Lung microvascular endothelial cell (primary cell): Measurements from ENCODE around the gene RTF2. TPM values are rescaled to one million over a fixed set of nuclear protein-coding genes. Genes with fewer than 3 reads are reported as not detected.
"Not testable (repeated sequence)": the region's sequence is repeated elsewhere in the genome, so short reads cannot be mapped to it uniquely, and the experiment has no call there.

Experiments used
- DNase-seq, 2 donors: peaks; one replicate each; pipeline versions ENCODE4 v3.0.0 to v3.0.0-alpha.2; 2010; ENCODE audit warnings: low read depth in 2 of 2
- total RNA-seq: library from RNA; depleted of rRNA; stranded (reverse); fragments of >200 nt; gene quantifications from 2 replicates; pipeline ENCODE4 v1.2.1, GENCODE V29; 2014

The RTF2 gene
- total RNA-seq, 1 donor from 2014 or later = 96.2 TPM

DNA sequence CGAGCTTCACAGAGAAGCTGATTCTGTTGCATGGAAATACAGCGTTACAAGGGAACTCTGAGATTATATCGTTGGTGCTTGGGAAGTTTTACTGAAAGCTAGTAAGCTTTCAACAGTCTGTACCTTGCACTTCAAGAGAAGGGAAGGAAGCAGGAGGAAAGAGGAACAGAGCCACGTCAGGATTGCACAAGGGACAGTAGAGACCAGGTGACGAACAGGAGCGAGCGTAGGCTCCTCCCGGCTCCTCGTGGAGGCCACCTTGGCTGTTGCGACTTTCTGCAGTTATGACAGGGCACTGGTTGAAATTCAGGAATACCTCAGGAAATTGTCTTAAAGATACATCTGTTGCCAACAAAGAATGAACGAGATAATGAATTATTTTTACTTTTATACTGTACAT lies 18.8 kb downstream of the RTF2 start:
- no peak for DNase-seq

DNA sequence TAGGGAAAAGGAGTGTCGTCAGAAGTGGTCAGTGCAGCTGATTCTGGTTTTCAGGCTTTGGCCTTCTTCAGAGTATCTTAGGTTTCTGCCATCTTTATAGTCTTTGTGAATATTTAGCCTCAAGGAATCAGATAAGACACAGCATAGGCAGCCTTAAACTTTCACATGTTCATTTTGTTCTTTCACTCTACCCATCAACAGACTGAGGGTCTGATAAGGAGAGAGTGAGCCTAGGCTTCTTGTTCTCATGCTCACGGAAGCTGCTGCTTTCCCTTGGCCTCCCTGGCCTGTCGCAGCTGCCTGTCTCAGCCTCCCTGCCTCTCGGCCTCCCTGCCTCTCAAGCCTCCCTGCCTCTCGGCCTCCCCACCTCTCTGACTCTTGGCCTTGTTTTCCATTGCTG lies 20.1 kb downstream of the RTF2 start:
- DNase-seq = no peak

DNA sequence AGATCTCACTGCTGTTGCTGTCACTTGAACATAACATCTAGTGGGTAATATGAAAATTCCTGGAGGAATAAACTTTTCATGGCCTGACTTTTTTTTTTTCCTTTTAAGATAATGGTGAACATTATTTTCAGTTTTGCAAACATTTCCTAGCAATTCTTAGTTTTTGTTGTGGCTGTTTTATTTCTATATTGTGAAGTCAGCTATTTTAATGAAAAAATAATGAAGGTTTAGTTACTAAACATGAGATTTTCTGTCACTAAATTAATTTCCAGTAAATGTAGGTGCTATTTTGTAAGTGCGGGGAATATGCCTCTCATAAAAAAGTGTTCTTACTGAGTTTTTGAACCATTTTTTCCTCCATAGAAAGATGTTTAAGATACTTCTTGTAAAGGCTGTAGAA lies 32.7 kb downstream of the RTF2 start:
- DNase-seq = no peak

GRCh38 chr20:56503916-56504315 lies 35.5 kb downstream of the RTF2 start:
- no peak for DNase-seq

DNA sequence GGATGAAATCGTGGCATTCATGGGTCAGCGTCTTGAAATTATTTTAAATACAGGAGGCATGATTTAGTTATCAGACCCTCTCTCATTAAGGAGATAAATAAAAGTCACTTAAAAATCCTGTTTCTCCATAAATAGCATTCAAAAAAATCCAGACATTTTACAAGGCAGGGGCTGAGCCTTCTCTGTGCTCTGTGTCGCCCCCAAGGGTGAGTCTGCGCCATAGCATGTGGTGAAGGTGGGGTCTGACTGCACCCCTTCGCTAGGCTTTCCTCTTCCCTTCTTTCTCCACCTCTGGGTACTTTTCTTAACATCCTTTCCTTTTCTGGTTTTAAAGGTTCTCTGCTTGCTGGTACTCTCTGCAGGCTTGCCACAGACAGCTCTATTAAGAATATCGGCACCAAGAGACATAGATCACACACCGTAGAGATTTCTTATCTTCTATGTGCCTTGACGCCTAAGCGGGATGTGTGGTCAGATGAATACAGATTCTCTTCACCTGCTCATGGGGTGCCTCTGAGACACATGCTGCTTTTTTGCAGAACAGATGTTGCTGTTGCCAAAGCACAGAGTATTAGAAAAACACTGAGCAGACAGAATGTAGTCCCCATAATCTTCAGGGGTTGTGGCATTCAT lies 36.1 kb downstream of the RTF2 start:
- peak; percentile 11 to 17 for DNase-seq

GRCh38 chr20:56506103-56506502 lies 37.7 kb downstream of the RTF2 start:
- peak; percentile 74 to 80 for DNase-seq

DNA sequence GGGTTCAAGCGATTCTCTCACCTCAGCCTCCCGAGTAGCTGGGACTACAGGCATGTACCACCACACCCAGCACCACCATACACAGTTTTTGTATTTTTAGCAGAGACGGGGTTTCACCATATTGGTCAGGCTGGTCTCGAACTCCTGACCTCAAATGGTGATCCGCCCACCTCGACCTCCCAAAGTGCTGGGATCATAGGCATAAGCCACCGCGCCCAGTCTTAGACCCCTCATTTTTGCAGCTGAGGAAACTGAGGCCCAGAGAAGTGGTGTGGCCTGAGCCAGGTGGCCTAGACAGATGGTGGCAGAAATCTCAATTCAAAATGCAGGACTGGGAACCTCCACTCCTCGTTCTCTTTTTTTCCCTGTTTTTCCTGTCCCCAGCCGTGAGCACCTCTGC lies 43.5 kb downstream of the RTF2 start:
- no peak for DNase-seq

DNA sequence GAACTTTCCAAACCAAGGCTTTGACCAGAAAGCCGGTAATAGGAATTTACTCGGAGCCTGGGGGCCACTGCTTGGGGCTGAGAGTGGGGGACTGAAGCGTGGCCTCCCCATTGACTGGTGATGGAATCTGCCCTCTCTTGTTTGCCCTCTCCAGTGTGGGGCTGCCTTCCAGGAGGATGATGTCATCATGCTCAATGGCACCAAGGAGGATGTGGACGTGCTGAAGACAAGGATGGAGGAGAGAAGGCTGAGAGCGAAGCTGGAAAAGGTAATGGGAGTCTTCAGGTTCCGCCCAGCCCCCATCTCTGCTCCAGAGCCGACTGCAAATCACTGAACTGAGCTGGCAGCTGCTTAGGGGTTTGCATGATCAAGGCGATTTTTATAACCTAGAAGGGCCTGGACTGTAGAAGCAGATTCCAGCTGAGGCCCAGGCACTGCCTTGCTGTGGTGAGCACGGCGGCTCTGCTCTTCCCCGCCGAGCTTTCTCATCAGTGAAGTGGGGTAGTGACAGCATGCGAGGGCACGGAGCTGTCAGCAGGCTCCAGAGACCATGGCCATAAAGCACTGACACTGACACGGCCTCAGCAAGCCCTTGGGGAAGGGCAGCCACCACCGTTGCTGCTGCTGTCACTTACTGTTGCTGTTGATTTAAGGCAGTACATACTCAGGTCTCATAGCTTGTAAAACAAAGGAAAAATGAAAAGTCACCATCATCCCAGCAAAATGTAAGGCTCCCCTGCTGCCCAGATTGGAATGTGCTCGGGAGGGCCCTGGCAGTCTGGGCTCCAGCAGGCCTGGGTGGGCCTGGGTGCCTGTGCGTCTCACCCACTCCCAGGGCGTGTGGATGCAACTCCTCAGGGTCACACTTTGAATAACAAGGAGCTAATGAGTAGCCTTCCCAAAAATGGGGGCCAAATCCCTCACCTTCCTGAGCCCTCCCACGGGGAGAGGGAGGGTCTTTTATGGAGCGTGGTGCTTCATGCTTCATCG lies 45.0 kb downstream of the RTF2 start:
- DNase-seq = no peak

DNA sequence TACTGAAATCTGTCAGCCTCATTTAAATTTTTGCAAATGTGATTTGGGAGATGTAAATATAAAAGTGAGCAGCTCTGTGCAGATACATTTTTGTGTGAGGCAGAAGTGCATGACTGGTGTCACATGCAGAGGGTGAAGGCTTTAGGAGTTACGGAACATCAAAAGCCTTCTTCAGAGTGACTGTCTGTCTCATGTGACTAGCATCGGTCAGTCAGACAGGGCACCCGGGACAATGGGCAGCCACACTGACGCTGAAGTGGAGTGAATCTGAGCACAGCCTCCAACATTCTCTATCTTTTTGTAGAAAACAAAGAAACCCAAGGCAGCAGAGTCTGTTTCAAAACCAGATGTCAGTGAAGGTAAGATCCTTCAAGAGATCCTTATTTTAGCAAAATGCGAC lies 48.2 kb downstream of the RTF2 start:
- no peak for DNase-seq

DNA sequence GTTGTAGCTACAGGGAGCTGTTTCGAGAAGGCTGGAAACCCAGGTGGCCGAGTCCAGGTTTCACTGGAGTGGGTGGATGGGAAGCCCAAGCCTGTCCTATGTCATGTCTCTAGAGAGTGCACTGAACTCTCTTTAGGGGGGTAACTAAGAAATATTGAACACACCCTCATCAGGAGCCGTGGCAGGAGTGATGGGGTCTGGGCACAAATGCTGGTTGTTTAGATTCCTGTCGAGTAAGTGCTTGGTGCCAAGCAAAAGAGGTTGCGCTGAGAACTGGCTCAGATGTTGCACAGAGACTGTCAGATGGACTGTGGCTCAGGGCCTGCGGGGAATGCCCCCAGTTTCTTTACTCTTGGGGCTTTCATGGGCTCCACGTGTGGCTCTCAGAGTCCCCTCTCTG lies 48.8 kb downstream of the RTF2 start:
- DNase-seq = no peak

DNA sequence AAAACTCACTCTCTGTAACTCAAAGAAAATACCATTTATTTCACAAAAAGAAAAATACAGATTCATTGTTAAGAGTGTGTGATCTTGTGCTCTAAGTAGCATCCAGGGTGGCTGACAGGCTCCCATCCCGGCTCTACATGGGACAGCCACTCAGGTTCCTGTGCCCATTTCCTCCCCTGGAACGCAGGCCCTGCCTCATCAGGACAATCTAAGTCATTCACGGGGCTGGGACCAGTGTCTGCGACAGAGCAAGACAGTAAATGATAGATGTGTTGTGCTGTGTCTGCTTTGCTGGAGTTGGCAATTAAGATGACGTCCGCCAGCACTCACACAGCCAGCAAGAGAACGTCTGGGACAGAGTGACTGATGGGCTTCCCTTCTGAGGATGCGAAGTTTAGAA lies 49.2 kb downstream of the RTF2 start:
- DNase-seq = no peak

DNA sequence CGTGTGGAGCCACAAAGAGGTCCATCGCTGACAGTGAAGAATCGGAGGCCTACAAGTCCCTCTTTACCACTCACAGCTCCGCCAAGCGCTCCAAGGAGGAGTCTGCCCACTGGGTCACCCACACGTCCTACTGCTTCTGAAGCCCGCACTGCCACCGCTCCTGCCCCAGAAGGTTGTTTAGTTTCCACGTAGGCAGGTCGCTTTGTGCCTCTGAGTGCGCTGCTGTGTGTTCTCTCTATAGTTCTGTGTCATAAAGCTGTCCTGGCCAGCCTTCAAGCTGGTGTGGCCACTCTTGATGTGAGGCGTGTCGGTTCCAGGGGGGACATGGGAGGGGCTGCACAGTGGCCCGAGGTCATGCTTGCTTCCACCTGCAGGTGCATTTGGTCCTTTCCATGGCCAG lies 49.7 kb downstream of the RTF2 start:
- DNase-seq = no peak

DNA sequence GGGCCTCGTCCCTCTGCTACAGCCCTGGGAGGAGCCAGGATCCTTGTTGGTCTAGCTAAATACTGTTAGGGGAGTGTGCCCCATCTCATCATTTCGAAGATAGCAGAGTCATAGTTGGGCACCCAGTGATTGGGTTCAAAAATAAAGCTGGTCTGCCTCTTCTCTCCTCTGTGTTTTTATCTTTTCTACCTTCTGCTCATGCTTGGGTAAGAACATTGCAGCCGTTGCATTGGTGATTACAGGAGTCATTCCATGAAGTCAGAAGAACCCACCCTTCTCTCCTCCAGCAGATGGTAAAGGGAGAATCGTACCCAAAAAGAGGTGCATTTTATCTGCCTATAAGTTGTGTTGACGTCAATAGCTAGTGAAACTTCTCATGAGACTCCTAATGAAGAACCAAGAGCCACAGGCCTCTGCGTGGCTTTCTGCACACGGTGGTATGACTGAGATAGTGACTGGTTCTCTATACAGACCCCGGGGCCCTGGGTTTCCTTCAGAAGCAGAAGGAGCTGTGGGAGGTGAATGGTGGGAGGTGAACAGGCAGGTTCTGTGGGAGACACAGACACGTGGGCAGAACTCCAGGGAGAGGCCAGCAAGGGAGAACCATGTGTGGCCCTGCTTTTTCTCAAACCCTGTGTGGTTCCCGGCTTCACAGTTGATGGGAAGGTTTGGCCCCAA lies 50.4 kb downstream of the RTF2 start:
- no peak for DNase-seq

DNA sequence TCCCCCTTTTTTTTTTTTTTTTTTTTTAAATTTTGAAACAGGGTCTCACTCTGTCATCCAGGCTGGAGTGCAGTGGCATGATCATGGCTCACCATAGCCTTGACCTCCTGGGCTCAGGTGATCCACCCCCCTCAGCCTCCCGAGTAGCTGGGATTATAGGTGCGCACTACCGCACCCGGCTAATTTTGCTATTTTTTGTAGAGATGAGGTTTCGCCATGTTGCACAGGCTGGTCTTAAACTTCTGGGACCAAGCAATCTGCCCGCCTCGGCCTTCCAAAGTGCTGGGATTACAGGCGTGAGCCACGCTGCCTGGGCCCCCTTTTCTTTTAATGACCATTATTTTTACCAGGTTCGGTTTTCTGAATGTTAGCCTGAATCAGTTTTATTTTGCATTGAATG lies 51.1 kb downstream of the RTF2 start:
- no peak for DNase-seq

GRCh38 chr20:56520180-56520579 lies 51.8 kb downstream of the RTF2 start:
- no peak for DNase-seq

GRCh38 chr20:56520746-56521354 lies 52.4 kb downstream of the RTF2 start:
- not testable (repeated sequence) for DNase-seq

DNA sequence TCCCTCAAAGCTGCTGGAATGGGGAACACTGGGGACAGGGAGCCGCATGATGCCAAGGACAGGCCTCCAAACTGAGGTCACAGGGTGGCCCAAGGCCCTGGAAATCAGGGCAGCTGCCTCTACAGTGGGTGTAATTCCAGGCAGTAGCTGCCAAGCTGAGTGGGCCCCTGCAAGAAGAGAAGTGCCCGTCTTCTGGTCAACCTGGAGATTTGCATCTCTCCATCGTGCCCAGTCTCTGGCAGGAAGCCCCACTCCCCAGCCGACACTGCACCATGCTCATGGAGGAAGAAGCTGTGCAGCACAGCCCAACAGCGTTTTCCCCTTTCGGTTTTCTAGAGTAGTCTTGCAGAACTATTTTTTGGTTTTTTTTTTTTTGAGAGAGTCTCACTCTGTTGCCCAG lies 53.9 kb downstream of the RTF2 start:
- no peak for DNase-seq

DNA sequence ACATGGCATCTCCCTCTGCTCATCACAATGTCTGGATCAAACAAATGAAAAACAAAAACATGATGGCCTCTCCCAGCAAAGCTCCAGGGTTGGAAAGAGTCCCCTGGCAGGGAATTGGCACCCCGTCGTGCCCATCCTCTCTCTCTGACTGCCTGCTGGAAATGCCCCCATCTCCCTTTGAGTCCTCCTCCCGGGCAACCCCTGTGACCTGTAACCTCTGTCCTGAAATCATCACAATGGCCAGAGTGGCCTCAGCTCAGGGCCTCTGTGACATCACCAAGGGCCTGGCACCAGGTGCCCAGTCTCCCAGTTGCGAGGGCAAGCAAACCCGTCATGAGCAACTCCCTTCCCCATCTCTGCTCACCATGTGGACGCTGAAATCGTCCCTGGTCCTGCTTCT lies 56.0 kb downstream of the RTF2 start, which contains the start of gene FAM209A:
Gene FAM209A (plus strand): TSS at position 301 of the 400 bp plus-strand sequence. CDS start 65 bp downstream, at position 366.
- not testable (repeated sequence) for DNase-seq

GRCh38 chr20:56527521-56527920 lies 59.1 kb downstream of the RTF2 start:
- DNase-seq = no peak

GRCh38 chr20:56532946-56533345 lies 64.5 kb downstream of the RTF2 start, which contains the start of gene FAM209B:
TSS of gene FAM209B (plus strand) at chr20:56533246. CDS start at chr20:56533342, 96 bp downstream.
- not testable (repeated sequence) for DNase-seq

- DNase-seq = no peak
These were observed 69.6 kb downstream of the RTF2 start for GRCh38 chr20:56537997-56538396.

GRCh38 chr20:56540415-56540814 lies 72.0 kb downstream of the RTF2 start:
- no peak for DNase-seq
